Activated CD8-positive, alpha-beta T cell treated with anti-CD3 and anti-CD28 coated beads for 36 hours (primary cell): Measurements from ENCODE around the gene NFASC. TPM values are rescaled to one million over a fixed set of nuclear protein-coding genes. Genes with fewer than 3 reads are reported as not detected.

ENCODE experiments used
- ATAC-seq: fragments of 200-7000 bp; cut with Tn5 transposase; one replicate; pipeline ENCODE4 v1.10.0; 2021; ENCODE audit warnings: mild to moderate bottlenecking, moderate library complexity
- CTCF ChIA-PET: fragments of 350-600 bp; sonication (Branson Sonifier 250); formaldehyde crosslinking; loops from one replicate; lab custom pipeline; 2021; ENCODE audit warnings: antibody characterized with exemption; lab: Charles Lee
- POLR2A ChIA-PET: fragments of 350-600 bp; sonication (Branson Sonifier 250); formaldehyde crosslinking; loops from one replicate; lab custom pipeline; 2021; ENCODE audit warnings: antibody characterized with exemption; lab: Charles Lee
- DNase-seq: peaks from one replicate; pipeline ENCODE4 v3.0.0-alpha.2; 2020
- H3K27ac Mint-ChIP-seq: one replicate; pipeline ENCODE4 v1.8.0; 2021; ENCODE audit warnings: mild to moderate bottlenecking, mixed read lengths
- H3K27me3 Mint-ChIP-seq: one replicate; pipeline ENCODE4 v1.8.0; 2021; ENCODE audit warnings: mixed read lengths
- H3K36me3 Mint-ChIP-seq: one replicate; pipeline ENCODE4 v1.8.0; 2021; ENCODE audit warnings: low read depth, mixed read lengths
- H3K4me1 Mint-ChIP-seq: one replicate; pipeline ENCODE4 v1.8.0; 2021; ENCODE audit warnings: low read depth, mixed read lengths
- H3K4me3 Mint-ChIP-seq: one replicate; pipeline ENCODE4 v1.8.0; 2021; ENCODE audit warnings: mild to moderate bottlenecking, moderate library complexity, mixed read lengths
- H3K9me3 Mint-ChIP-seq: one replicate; pipeline ENCODE4 v1.8.0; 2021; ENCODE audit warnings: mixed read lengths
- CTCF ChIP-seq: fragments of 200-600 bp; IDR thresholded peaks from one replicate; pipeline ENCODE4 v1.8.0; 2022; ENCODE audit warnings: antibody characterized with exemption, mild to moderate bottlenecking
- intact Hi-C: fragments of 100-400 bp; cut with micrococcal nuclease; formaldehyde crosslinking; loops from one replicate; pipeline ENCODE4 v1.10.0; 2022
- total RNA-seq, 2 experiments: library from RNA; stranded (reverse); gene quantifications; one replicate each; pipeline ENCODE4 v1.2.3, GENCODE V29; 2021

NFASC gene
- total RNA-seq, 2 experiments from 2014 or later, result not detected

- no peak overlapping the region for H3K4me3 Mint-ChIP-seq
Measured at GRCh38 chr1:204869097-204869496, 1.6 kb upstream of the NFASC start.

GRCh38 chr1:204871405-204872037, 859 bp downstream of the NFASC start:
- Mint-ChIP-seq H3K4me1 (no peaks in the 10 kb centered on the region), H3K36me3 (no peaks in the 10 kb centered on the region), H3K27ac (no peak overlapping the region), H3K4me3 (no peak overlapping the region), H3K27me3 (peaks cover 4% of the 10 kb centered on the region), H3K9me3 (no peaks in the 10 kb centered on the region)
- intact Hi-C loops, result no loop called here
- no peak for TF ChIP-seq CTCF
- ChIA-PET POLR2A (no interaction called here), CTCF (no interaction called here)
- DNase-seq, result no peak
- ATAC-seq, result peak; percentile 37

More at GRCh38 chr1:204869097-204869496, 1.6 kb upstream of the NFASC start:
- H3K27me3 Mint-ChIP-seq, result peaks cover 6% of the 10 kb centered on the region
- POLR2A ChIA-PET, result no interaction called here
- no peak for DNase-seq
- no peak overlapping the region for H3K27ac Mint-ChIP-seq
- H3K4me1 Mint-ChIP-seq, result no peaks in the 10 kb centered on the region
- H3K36me3 Mint-ChIP-seq, result no peaks in the 10 kb centered on the region
- no peak for TF ChIP-seq CTCF
- intact Hi-C loops, result no loop called here
- ATAC-seq, result no peak
- H3K9me3 Mint-ChIP-seq, result no peaks in the 10 kb centered on the region
- CTCF ChIA-PET, result no interaction called here

- Mint-ChIP-seq H3K4me1 (no peaks in the 10 kb centered on the region), H3K4me3 (no peak overlapping the region), H3K27ac (no peak overlapping the region), H3K9me3 (no peaks in the 10 kb centered on the region), H3K27me3 (peaks cover 9% of the 10 kb centered on the region), H3K36me3 (no peaks in the 10 kb centered on the region)
- DNase-seq (peak; percentile 8), ATAC-seq (peak; percentile 37)
- CTCF ChIA-PET, result no interaction called here
- POLR2A ChIA-PET, result no interaction called here
- TF ChIP-seq CTCF, result no peak
- intact Hi-C loops, result no loop called here
Measured at GRCh38 chr1:204872262-204872881, 1.7 kb downstream of the NFASC start.

GRCh38 chr1:204873176-204873575, 2.5 kb downstream of the NFASC start:
- no peaks in the 10 kb centered on the region for H3K36me3 Mint-ChIP-seq
- ATAC-seq (no peak), DNase-seq (no peak)
- H3K4me1 Mint-ChIP-seq, result no peaks in the 10 kb centered on the region
- no peak overlapping the region for H3K4me3 Mint-ChIP-seq
- ChIA-PET POLR2A (no interaction called here), CTCF (no interaction called here)
- no peak for TF ChIP-seq CTCF
- no peak overlapping the region for H3K27ac Mint-ChIP-seq
- H3K27me3 Mint-ChIP-seq, result peaks cover 11% of the 10 kb centered on the region
- no peaks in the 10 kb centered on the region for H3K9me3 Mint-ChIP-seq
- intact Hi-C loops, result no loop called here

GRCh38 chr1:204873714-204874113, 3.1 kb downstream of the NFASC start:
- Mint-ChIP-seq H3K9me3 (no peaks in the 10 kb centered on the region), H3K4me3 (no peak overlapping the region), H3K4me1 (no peaks in the 10 kb centered on the region), H3K36me3 (no peaks in the 10 kb centered on the region), H3K27ac (no peak overlapping the region), H3K27me3 (peaks cover 14% of the 10 kb centered on the region)
- ChIA-PET POLR2A (no interaction called here), CTCF (no interaction called here)
- no peak for TF ChIP-seq CTCF
- intact Hi-C loops, result no loop called here
- ATAC-seq (no peak), DNase-seq (no peak)
